Measurements from ENCODE around the gene CCNT2. TPM values are rescaled to one million over a fixed set of nuclear protein-coding genes. Genes with fewer than 3 reads are reported as not detected.
A peak's percentile ranks its signal among the peaks of the same experiment; 100 is the strongest.
"Not testable (repeated sequence)": the region's sequence is repeated elsewhere in the genome, so short reads cannot be mapped to it uniquely, and the experiment has no call there.

The CCNT2 gene
- total RNA-seq = 91.3 TPM

DNA sequence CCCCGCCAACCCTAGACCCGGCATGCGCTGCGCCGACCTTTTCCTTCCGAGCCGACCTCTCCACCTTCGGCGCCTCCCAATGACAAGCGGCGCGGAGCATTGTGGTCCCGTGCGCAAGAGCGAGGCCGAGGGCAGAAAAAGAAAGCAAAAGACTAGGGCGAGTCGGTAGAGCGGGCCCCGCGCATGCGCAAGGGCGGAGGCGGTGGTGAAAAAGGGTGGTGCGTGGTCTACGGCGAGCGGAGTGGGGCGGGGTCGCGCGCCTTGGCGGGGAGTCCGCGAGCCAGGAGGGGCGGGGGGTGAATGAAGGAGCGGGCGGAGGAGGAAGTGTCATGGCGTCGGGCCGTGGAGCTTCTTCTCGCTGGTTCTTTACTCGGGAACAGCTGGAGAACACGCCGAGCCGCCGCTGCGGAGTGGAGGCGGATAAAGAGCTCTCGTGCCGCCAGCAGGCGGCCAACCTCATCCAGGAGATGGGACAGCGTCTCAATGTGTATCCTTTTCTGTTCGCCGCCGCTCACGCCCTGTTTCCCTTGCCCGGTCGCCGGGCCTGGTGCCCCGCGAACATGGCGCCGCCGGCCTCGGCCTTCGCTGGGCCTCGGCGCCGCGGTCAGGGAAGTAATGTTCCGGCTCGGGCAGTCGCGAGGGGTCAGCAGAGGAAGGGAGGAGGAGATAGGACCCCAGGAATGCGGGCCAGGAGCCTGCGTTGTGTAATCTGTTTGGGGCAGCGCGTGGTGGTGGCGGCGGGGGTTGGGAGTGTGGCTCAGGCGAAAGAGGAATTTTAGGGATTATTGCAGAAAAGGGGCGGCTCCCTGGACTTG lies at the start of gene CCNT2:
Gene CCNT2 (plus strand): TSS at position 297 of the 815 bp plus-strand sequence. CDS start 33 bp downstream, at position 330.
- H3K4me3 ChIP-seq (ENCODE audit: low read length) = peak within 1 kb of the TSS; percentile 99
- H3K9me3 ChIP-seq (ENCODE audit: low read depth, low read length) = no peaks in the 10 kb centered on the region
- peaks cover 27% of the 10 kb centered on the region for H3K4me1 ChIP-seq (ENCODE audit: insufficient read depth, low read length)

DNA sequence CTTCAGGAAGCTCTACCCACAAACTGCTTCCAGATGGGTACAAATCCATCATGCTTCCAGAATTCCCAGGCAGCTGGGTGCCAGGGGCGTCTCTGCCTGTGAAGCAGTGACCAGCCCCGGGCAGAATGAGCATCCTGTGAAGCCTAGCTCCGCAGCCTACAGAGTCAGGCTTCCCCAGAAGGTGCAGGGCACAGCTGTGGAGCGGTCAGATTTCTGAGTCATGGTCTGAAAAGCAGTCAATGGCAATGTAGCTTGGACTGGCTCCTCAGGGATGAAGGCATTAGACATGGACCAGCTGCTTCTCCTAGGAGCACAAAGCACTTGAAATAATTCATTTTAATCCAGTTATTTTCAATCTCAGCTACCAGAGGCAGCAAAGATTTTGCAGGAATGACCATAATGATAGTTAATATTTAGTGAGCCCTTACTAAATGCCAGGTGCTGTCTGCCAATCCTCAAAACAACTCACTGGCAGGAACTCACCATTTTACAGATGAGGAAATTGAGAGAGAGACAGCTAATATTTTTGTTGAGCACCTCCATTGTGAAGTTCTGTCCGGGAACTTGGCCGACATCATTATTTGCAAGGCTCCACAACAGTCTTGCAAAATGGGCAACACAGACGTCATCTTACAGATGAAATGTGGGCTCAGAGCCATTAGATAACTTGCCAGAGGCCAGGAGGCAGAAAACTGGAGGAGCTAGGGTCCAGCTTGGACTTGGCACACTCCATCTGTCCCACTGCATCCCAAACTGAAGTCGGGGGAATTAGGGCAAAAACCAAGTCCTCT lies 48.5 kb upstream of the CCNT2 start:
- Histone ChIP-seq H3K27me3 (ENCODE audit: insufficient read depth, low read length) (no peaks in the 10 kb centered on the region), H3K9me3 (ENCODE audit: low read depth, low read length) (no peaks in the 10 kb centered on the region), H3K4me1 (ENCODE audit: insufficient read depth, low read length) (no peaks in the 10 kb centered on the region), H3K4me3 (ENCODE audit: low read length) (no peak overlapping the region)

More for the DNA sequence above, at the start of gene CCNT2:
- no peaks in the 10 kb centered on the region for H3K27me3 ChIP-seq (ENCODE audit: insufficient read depth, low read length)

DNA sequence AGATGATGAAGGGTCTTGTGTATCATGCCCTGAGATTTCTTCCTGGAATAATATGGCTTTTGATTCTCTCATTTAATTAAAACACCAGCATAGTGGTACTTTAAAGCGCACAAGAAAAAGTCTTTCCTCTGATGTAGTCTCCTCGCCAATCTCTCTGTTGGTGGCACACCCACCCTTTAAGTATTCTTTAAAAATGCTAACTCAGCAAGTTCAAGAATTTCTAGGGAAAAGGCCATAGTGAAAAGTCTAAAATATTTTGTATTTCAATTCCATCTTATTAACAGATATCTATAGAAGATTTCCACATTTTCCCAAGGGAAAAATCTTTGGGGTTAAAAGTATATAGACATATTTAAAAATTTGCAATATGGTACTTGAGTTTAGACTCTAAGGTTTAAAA lies 45.5 kb upstream of the CCNT2 start:
- Histone ChIP-seq H3K27me3 (ENCODE audit: insufficient read depth, low read length) (no peaks in the 10 kb centered on the region), H3K4me3 (ENCODE audit: low read length) (no peak overlapping the region), H3K4me1 (ENCODE audit: insufficient read depth, low read length) (no peaks in the 10 kb centered on the region), H3K9me3 (ENCODE audit: low read depth, low read length) (no peaks in the 10 kb centered on the region)

DNA sequence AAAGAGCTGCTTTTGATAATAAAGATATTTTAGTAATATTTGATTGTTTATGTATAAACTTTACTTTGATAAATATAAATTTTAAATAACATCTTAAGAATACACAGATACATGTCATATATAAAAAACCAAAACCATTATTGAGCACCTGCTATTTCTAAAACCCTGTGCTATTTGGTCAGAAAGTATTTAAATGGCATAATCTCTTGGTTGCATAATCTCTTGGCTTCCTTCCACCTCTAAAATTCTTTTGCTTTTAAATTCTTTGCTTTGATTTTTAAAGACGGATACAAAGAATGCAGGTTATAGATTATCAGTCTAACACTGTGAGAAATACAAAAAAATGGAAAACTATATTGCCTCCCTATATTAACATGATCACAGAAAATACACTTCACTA lies 43.3 kb upstream of the CCNT2 start:
- no peaks in the 10 kb centered on the region for H3K27me3 ChIP-seq (ENCODE audit: insufficient read depth, low read length)
- H3K4me1 ChIP-seq (ENCODE audit: insufficient read depth, low read length) = no peaks in the 10 kb centered on the region
- no peaks in the 10 kb centered on the region for H3K9me3 ChIP-seq (ENCODE audit: low read depth, low read length)
- no peak overlapping the region for H3K4me3 ChIP-seq (ENCODE audit: low read length)

- Histone ChIP-seq H3K4me1 (ENCODE audit: insufficient read depth, low read length) (no peaks in the 10 kb centered on the region), H3K9me3 (ENCODE audit: low read depth, low read length) (no peaks in the 10 kb centered on the region), H3K4me3 (ENCODE audit: low read length) (no peak overlapping the region), H3K27me3 (ENCODE audit: insufficient read depth, low read length) (no peaks in the 10 kb centered on the region)
These were observed 35.8 kb upstream of the CCNT2 start for GRCh38 chr2:134882773-134883172.

DNA sequence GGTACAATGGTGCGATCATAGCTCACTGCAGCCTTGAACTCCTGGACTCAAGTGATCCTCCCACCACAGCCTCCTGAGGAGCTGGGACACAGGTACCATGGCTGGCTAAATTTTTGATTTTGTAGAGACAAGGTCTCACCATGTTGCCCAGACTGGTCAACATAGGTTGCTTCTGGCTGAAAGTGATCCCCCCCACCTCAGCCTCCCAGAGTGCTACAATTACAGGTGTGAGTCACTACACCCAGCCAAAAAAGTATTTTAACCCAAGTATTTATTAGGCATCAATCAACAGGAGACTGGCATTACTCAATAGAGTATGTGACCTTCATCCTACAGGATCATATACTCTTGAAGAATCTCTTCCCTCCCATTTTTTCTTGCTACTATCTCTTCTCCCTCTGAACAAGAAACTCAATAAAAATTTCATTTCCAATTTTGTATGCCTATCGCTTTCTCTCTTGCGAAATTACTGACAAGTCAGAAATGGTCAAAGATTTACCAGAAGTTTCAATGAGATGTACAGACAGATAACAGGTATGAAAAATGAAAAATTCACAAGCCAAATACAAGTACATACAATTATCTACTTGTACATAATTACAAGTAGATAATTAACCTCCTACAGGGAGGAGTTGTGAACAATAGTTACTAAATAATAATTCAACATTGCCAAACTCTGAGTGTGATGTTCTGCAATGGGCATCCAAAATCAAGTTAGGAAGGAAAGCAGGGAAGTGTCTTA lies 34.9 kb upstream of the CCNT2 start:
- Histone ChIP-seq H3K4me1 (ENCODE audit: insufficient read depth, low read length) (no peaks in the 10 kb centered on the region), H3K27me3 (ENCODE audit: insufficient read depth, low read length) (no peaks in the 10 kb centered on the region), H3K9me3 (ENCODE audit: low read depth, low read length) (no peaks in the 10 kb centered on the region), H3K4me3 (ENCODE audit: low read length) (no peak overlapping the region)

DNA sequence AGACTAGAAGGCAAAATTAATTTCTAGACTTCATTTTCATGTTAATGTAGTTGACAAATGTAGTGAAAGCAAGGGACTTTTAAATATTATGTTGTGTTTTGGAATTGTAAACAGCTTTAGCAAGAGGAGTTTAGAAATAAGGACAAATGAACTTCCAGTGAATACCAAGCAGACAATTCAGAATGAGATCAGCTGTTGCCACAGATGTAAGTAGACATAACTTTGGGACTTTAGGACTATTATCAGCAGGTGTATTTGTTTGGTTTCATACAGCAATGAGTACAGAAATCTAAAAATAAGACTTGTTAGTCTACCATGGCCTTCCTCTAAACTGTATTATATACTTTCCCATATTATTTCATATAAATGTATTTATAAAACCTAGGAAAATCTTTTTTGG lies 34.2 kb upstream of the CCNT2 start:
- Histone ChIP-seq H3K4me1 (ENCODE audit: insufficient read depth, low read length) (no peaks in the 10 kb centered on the region), H3K27me3 (ENCODE audit: insufficient read depth, low read length) (no peaks in the 10 kb centered on the region), H3K9me3 (ENCODE audit: low read depth, low read length) (no peaks in the 10 kb centered on the region), H3K4me3 (ENCODE audit: low read length) (no peak overlapping the region)

- no peaks in the 10 kb centered on the region for H3K9me3 ChIP-seq (ENCODE audit: low read depth, low read length)
- no peaks in the 10 kb centered on the region for H3K27me3 ChIP-seq (ENCODE audit: insufficient read depth, low read length)
- no peaks in the 10 kb centered on the region for H3K4me1 ChIP-seq (ENCODE audit: insufficient read depth, low read length)
- no peak overlapping the region for H3K4me3 ChIP-seq (ENCODE audit: low read length)
These were observed 26.2 kb upstream of the CCNT2 start for GRCh38 chr2:134892282-134893035.

GRCh38 chr2:134897932-134898331 lies 20.7 kb upstream of the CCNT2 start:
- Histone ChIP-seq H3K27me3 (ENCODE audit: insufficient read depth, low read length) (no peaks in the 10 kb centered on the region), H3K9me3 (ENCODE audit: low read depth, low read length) (no peaks in the 10 kb centered on the region), H3K4me1 (ENCODE audit: insufficient read depth, low read length) (no peaks in the 10 kb centered on the region), H3K4me3 (ENCODE audit: low read length) (no peak overlapping the region)

DNA sequence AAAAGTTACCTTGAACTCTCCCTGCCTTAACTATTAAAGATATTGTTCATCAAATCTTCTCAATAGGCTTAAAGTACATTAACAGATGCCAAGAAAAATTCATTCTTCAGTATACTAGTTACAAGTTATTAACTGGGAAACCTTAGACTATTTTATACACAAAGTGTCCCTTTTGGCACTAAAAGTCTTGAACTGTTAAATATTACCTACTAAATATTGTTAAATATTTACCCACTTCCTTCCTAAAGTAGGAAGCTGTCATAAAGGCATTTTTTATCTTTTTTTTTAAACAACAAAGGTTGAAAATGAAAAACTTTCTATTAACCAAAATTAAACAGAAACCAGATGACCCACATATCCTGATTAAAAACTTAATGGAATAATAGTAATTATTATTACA lies 19.4 kb upstream of the CCNT2 start:
- Histone ChIP-seq H3K4me3 (ENCODE audit: low read length) (no peak overlapping the region), H3K4me1 (ENCODE audit: insufficient read depth, low read length) (no peaks in the 10 kb centered on the region), H3K27me3 (ENCODE audit: insufficient read depth, low read length) (no peaks in the 10 kb centered on the region), H3K9me3 (ENCODE audit: low read depth, low read length) (no peaks in the 10 kb centered on the region)

GRCh38 chr2:134900151-134900550 lies 18.5 kb upstream of the CCNT2 start:
- Histone ChIP-seq H3K9me3 (ENCODE audit: low read depth, low read length) (no peaks in the 10 kb centered on the region), H3K27me3 (ENCODE audit: insufficient read depth, low read length) (no peaks in the 10 kb centered on the region), H3K4me1 (ENCODE audit: insufficient read depth, low read length) (no peaks in the 10 kb centered on the region), H3K4me3 (ENCODE audit: low read length) (no peak overlapping the region)

- not testable (repeated sequence) for H3K27me3 ChIP-seq (ENCODE audit: insufficient read depth, low read length); H3K9me3 ChIP-seq (ENCODE audit: low read depth, low read length); H3K4me1 ChIP-seq (ENCODE audit: insufficient read depth, low read length); H3K4me3 ChIP-seq (ENCODE audit: low read length)
These were observed 14.9 kb upstream of the CCNT2 start for GRCh38 chr2:134903701-134904100.

- Histone ChIP-seq H3K9me3 (ENCODE audit: low read depth, low read length) (no peaks in the 10 kb centered on the region), H3K27me3 (ENCODE audit: insufficient read depth, low read length) (no peaks in the 10 kb centered on the region), H3K4me3 (ENCODE audit: low read length) (no peak overlapping the region), H3K4me1 (ENCODE audit: insufficient read depth, low read length) (no peaks in the 10 kb centered on the region)
These were observed 13.5 kb upstream of the CCNT2 start for GRCh38 chr2:134905168-134905567.

DNA sequence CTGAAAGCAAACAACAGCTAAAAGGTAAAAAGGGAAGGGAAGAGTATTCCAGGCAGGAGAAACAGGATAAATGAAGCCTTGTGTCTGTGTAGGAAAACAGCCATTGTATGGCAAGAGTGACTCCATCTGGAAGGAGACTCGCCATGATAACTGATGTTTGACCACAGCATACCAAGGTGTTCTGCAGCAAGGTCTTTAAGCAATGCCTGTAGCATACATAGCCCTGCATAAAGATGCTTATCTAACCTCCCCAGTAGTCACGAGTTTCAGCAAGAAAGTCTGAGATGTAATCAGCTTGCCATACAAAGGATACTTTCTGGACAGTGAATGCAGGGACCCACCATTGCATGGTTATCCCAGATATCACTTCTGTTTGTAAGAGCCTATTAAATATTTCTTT lies 11.9 kb upstream of the CCNT2 start:
- H3K4me3 ChIP-seq (ENCODE audit: low read length) = no peak overlapping the region
- no peaks in the 10 kb centered on the region for H3K9me3 ChIP-seq (ENCODE audit: low read depth, low read length)
- no peaks in the 10 kb centered on the region for H3K4me1 ChIP-seq (ENCODE audit: insufficient read depth, low read length)
- no peaks in the 10 kb centered on the region for H3K27me3 ChIP-seq (ENCODE audit: insufficient read depth, low read length)
